CD14-positive monocyte (primary cell): ENCODE results near the gene JAG2. TPM values are rescaled to one million over a fixed set of nuclear protein-coding genes. Genes with fewer than 3 reads are reported as not detected.
A peak's percentile ranks its signal among the peaks of the same experiment; 100 is the strongest.

Experiments used
- DNase-seq, 3 donors: peaks; one replicate each; pipeline ENCODE4 v3.0.0-alpha.2; 2011 to 2022
- H2AFZ ChIP-seq: 2 replicates; pipeline ENCODE4 v1.6.0; 2012; ENCODE audit warnings: mild to moderate bottlenecking, low read depth, low read length, inconsistent platforms; ENCODE audit not compliant: insufficient read depth, poor library complexity, severe bottlenecking
- H3K27ac ChIP-seq, 2 donors: 1 replicate in 1 of 2; 2 replicates in 1 of 2; pipeline ENCODE4 v1.5.1; 2012 to 2013; ENCODE audit warnings: low read length in 2 of 2, control low read depth in 1 of 2, inconsistent platforms in 1 of 2, low read depth in 1 of 2, mild to moderate bottlenecking in 1 of 2
- H3K27me3 ChIP-seq, 2 donors: one replicate each; pipeline versions ENCODE4 v1.6.0 to v1.6.1; 2011 to 2013; ENCODE audit warnings: low read length in 2 of 2; ENCODE audit not compliant: control insufficient read depth in 2 of 2, insufficient read depth in 2 of 2
- H3K36me3 ChIP-seq, 2 donors: replicated peaks in 1 of 2; 1 replicate in 1 of 2; 2 replicates in 1 of 2; pipeline versions ENCODE4 v1.5.1 to v1.6.1; 2012 to 2013; ENCODE audit warnings: low read length in 2 of 2, control low read depth in 1 of 2, inconsistent platforms in 1 of 2, mild to moderate bottlenecking in 1 of 2; ENCODE audit not compliant: insufficient read depth in 2 of 2, control insufficient read depth in 1 of 2
- H3K4me1 ChIP-seq, 2 donors: 1 replicate in 1 of 2; 2 replicates in 1 of 2; pipeline versions ENCODE4 v1.5.1 to v1.6.1; 2012 to 2013; ENCODE audit warnings: low read length in 2 of 2, control low read depth in 1 of 2, inconsistent platforms in 1 of 2, mild to moderate bottlenecking in 1 of 2, moderate library complexity in 1 of 2; ENCODE audit not compliant: insufficient read depth in 2 of 2, control insufficient read depth in 1 of 2
- H3K4me2 ChIP-seq: replicated peaks from 2 replicates; pipeline ENCODE3; 2012; ENCODE audit warnings: low read length, moderate library complexity, mild to moderate bottlenecking; ENCODE audit not compliant: poor library complexity, severe bottlenecking; ENCODE audit errors: extremely low read depth
- H3K4me3 ChIP-seq, 3 experiments: fragments of 200-600 bp in 1 of 3; sonication (generic) in 1 of 3; replicated peaks in 1 of 3; 1 replicate in 2 of 3; 2 replicates in 1 of 3; pipeline ENCODE4 v1.5.1; 2011 to 2013; ENCODE audit warnings: low read length in 3 of 3, mild to moderate bottlenecking in 3 of 3, control low read depth in 2 of 3, low read depth in 2 of 3, inconsistent platforms in 1 of 3, moderate library complexity in 1 of 3
- H3K79me2 ChIP-seq: 2 replicates; pipeline ENCODE4 v1.6.0; 2012; ENCODE audit warnings: mild to moderate bottlenecking, control low read depth, inconsistent platforms, low read length, moderate library complexity; ENCODE audit not compliant: insufficient read depth
- H3K9ac ChIP-seq: 2 replicates; pipeline ENCODE4 v1.6.0; 2017; ENCODE audit warnings: low read length, mild to moderate bottlenecking; ENCODE audit not compliant: insufficient read depth, poor library complexity, severe bottlenecking
- H3K9me3 ChIP-seq, 2 donors: replicated peaks in 1 of 2; 1 replicate in 1 of 2; 2 replicates in 1 of 2; pipeline versions ENCODE4 v1.5.1 to v1.6.1; 2012 to 2013; ENCODE audit warnings: low read length in 2 of 2, control low read depth in 1 of 2; ENCODE audit not compliant: control insufficient read depth in 1 of 2, insufficient read depth in 1 of 2
- H4K20me1 ChIP-seq: 2 replicates; pipeline ENCODE4 v1.6.0; 2012; ENCODE audit warnings: mild to moderate bottlenecking, low read length, control low read depth, moderate library complexity; ENCODE audit not compliant: insufficient read depth
- H3K27ac Mint-ChIP-seq, 7 donors: one replicate each; pipeline ENCODE4 v1.8.0; 2020; ENCODE audit warnings: mild to moderate bottlenecking in 7 of 7, mixed read lengths in 7 of 7, moderate library complexity in 6 of 7, inconsistent platforms in 2 of 7
- H3K27me3 Mint-ChIP-seq, 3 donors: one replicate each; pipeline ENCODE4 v1.8.0; 2021 to 2022; ENCODE audit warnings: low read depth in 3 of 3, mild to moderate bottlenecking in 3 of 3, mixed read lengths in 3 of 3, moderate library complexity in 3 of 3, inconsistent platforms in 1 of 3
- H3K36me3 Mint-ChIP-seq, 2 donors: one replicate each; pipeline ENCODE4 v1.8.0; 2020; ENCODE audit warnings: mixed read lengths in 2 of 2, inconsistent platforms in 1 of 2, mild to moderate bottlenecking in 1 of 2
- H3K4me1 Mint-ChIP-seq: one replicate; pipeline ENCODE4 v1.8.0; 2020; ENCODE audit warnings: mild to moderate bottlenecking, mixed read lengths
- H3K4me3 Mint-ChIP-seq, 2 donors: one replicate each; pipeline ENCODE4 v1.8.0; 2020; ENCODE audit warnings: mild to moderate bottlenecking in 2 of 2, mixed read lengths in 2 of 2, moderate library complexity in 1 of 2
- H3K9me3 Mint-ChIP-seq, 7 donors: one replicate each; pipeline ENCODE4 v1.8.0; 2020 to 2022; ENCODE audit warnings: mixed read lengths in 7 of 7, mild to moderate bottlenecking in 6 of 7, moderate library complexity in 6 of 7, inconsistent platforms in 2 of 7
- CTCF ChIP-seq: fragments of 200-600 bp; IDR thresholded peaks from one replicate; pipeline ENCODE4 v1.8.0; 2022; ENCODE audit warnings: antibody characterized with exemption, mild to moderate bottlenecking
- WGBS: methylation state at CpG from one replicate; pipeline ENCODE4 v1.1.5; 2013; ENCODE audit warnings: missing lambda C conversion rate; ENCODE audit not compliant: insufficient coverage; 5-methylcytosine and 5-hydroxymethylcytosine counted together
- intact Hi-C, 2 donors: fragments of 100-400 bp; cut with micrococcal nuclease; formaldehyde crosslinking; loops; one replicate each; pipeline versions ENCODE4 v1.15.0 to v1.15.1; 2023
- polyA plus RNA-seq, 3 donors: library from polyadenylated mRNA; depleted of rRNA in 1 of 3; unstranded in 2 of 3; stranded (reverse) in 1 of 3; fragments of 300-500 nt in 2 of 3; fragments of >200 nt in 1 of 3; fragmentation: Illumina TruSeq in 2 of 3; gene quantifications; 1 replicate in 2 of 3; 2 replicates in 1 of 3; pipeline ENCODE4 v1.2.3, GENCODE V29; 2012 to 2021

The JAG2 gene
- polyA plus RNA-seq, 3 donors: 1.2 TPM; not detected in 2

GRCh38 chr14:105216490-105217247 is 48.1 kb upstream of the JAG2 start:
- 98% methylated on average over 29 of the region's 30 CpGs for WGBS
- H3K4me2 ChIP-seq: no peak overlapping the region
- H3K4me3 ChIP-seq: no peak overlapping the region
- H3K9me3 ChIP-seq: peaks cover 0 to 3% of the 10 kb centered on the region in 2 donors
- H3K4me3 Mint-ChIP-seq: no peak overlapping the region
- H3K36me3 ChIP-seq: peaks cover 73 to 97% of the 10 kb centered on the region in 2 donors
- peak overlapping the region in 1 of 7 donors; percentile 42 for H3K27ac Mint-ChIP-seq
- H3K27me3 Mint-ChIP-seq: peaks cover 0 to 2% (median 0%) of the 10 kb centered on the region in 3 donors
- H3K4me1 ChIP-seq: no peaks in the 10 kb centered on the region
- intact Hi-C loops: no loop called here
- no peak for DNase-seq
- no peak for TF ChIP-seq CTCF
- no peak overlapping the region for H3K27ac ChIP-seq
- H3K9me3 Mint-ChIP-seq: peaks cover 0 to 7% (median 2%) of the 10 kb centered on the region in 7 donors
- H3K4me1 Mint-ChIP-seq: no peaks in the 10 kb centered on the region
- H4K20me1 ChIP-seq: peaks cover 3% of the 10 kb centered on the region
- H3K36me3 Mint-ChIP-seq: peaks cover 47 to 76% of the 10 kb centered on the region in 2 donors
- H2AFZ ChIP-seq: no peak overlapping the region
- H3K9ac ChIP-seq: no peak overlapping the region
- no peaks in the 10 kb centered on the region for H3K79me2 ChIP-seq
- H3K27me3 ChIP-seq: no peaks in the 10 kb centered on the region

- Histone ChIP-seq H3K4me2 (no peak overlapping the region), H3K9ac (no peak overlapping the region), H3K79me2 (no peaks in the 10 kb centered on the region), H3K9me3 (peaks cover 0 to 3% of the 10 kb centered on the region in 2 donors), H3K4me1 (no peaks in the 10 kb centered on the region), H3K27ac (no peak overlapping the region), H4K20me1 (peaks cover 3% of the 10 kb centered on the region), H2AFZ (no peak overlapping the region), H3K27me3 (no peaks in the 10 kb centered on the region), H3K36me3 (peaks cover 71 to 93% of the 10 kb centered on the region in 2 donors), H3K4me3 (no peak overlapping the region)
- Mint-ChIP-seq H3K4me1 (no peaks in the 10 kb centered on the region), H3K27me3 (peaks cover 0 to 2% (median 0%) of the 10 kb centered on the region in 3 donors), H3K27ac (no peak overlapping the region), H3K9me3 (peaks cover 0 to 7% (median 2%) of the 10 kb centered on the region in 7 donors), H3K36me3 (peaks cover 41 to 74% of the 10 kb centered on the region in 2 donors), H3K4me3 (no peak overlapping the region)
- DNase-seq: no peak
- WGBS: 71% methylated on average over 3 of the region's 3 CpGs
- intact Hi-C loops: no loop called here
- no peak for TF ChIP-seq CTCF
Observed at GRCh38 chr14:105215602-105216001, 47.0 kb upstream of the JAG2 start.
